ENCODE measurements around the gene SLC8A2.
A peak's percentile ranks its signal among the peaks of the same experiment; 100 is the strongest.

SLC8A2 gene

DNA sequence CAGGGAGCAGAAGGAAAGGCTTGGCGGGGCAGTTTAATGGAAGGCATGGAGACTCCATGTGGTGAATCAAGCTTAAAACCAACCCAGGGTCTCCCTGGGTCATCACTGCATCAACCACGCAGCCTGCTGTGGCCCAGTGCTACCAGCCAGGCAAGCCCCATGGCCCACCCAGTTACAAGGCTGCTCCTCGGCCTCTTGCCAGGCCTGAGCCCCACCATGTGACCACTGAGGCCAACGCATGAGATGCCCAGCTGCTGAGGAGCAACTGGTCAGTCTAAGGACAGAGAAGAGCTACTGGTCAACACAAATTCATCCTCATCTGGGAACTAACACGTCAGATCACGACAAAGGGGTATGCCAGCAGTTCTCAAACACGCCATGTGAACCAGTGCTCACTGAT, 27.7 kb upstream of the SLC8A2 start:
- Histone ChIP-seq H3K9ac (no peak overlapping the region; a peak in 1 of 22 replicates), H4K20me1 (peaks cover 74 to 100% (median 94%) of the 10 kb centered on the region in 11 experiments), H3K4me1 (peaks cover 0 to 40% (median 38%) of the 10 kb centered on the region in 10 experiments; a peak in 16 of 20 replicates), H3K27me3 (no peaks in the 10 kb centered on the region), H3K36me3 (peaks cover 39 to 98% (median 80%) of the 10 kb centered on the region in 11 experiments), H3K4me3 (no peak overlapping the region), H3K4me2 (no peak overlapping the region), H3K9me3 (replicated peaks in 1 of 11) (no peaks in the 10 kb centered on the region), H3K27ac (no peak overlapping the region)
- TF ChIP-seq Cebpa-rat (IDR thresholded peaks at IDR 0.05): no peak

DNA sequence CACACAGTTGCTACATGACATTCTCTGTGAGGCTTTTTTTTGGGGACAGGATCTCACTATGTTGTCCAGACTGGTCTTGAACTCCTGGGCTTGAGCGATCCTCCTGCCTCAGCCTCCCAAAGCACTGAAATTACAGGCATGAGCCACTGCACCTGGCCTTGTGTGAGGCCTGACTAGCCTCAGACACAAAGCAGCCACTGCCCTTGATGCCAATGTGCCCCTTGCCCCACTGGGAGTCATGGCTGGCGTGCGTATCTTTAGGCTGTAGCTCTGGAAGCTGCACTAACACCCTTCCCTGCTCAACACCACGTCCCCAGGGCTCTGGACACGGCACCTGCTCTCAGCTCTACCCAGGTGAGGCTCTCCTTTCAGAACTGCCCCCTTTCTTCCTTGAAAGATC, 26.9 kb upstream of the SLC8A2 start:
- peaks cover 0 to 48% (median 46%) of the 10 kb centered on the region in 10 experiments; a peak in 16 of 20 replicates for H3K4me1 ChIP-seq
- H3K9ac ChIP-seq: peak overlapping the region in 1 of 11 experiments; percentile 7; a peak in 1 of 22 replicates
- peaks cover 66 to 100% (median 94%) of the 10 kb centered on the region in 11 experiments for H4K20me1 ChIP-seq
- H3K27ac ChIP-seq: no peak overlapping the region
- H3K27me3 ChIP-seq: no peaks in the 10 kb centered on the region
- no peak overlapping the region for H3K4me3 ChIP-seq
- peaks cover 36 to 98% (median 77%) of the 10 kb centered on the region in 11 experiments for H3K36me3 ChIP-seq
- TF ChIP-seq Cebpa-rat (IDR thresholded peaks at IDR 0.05): no peak
- no peaks in the 10 kb centered on the region for H3K9me3 ChIP-seq (replicated peaks in 1 of 11)
- no peak overlapping the region for H3K4me2 ChIP-seq

DNA sequence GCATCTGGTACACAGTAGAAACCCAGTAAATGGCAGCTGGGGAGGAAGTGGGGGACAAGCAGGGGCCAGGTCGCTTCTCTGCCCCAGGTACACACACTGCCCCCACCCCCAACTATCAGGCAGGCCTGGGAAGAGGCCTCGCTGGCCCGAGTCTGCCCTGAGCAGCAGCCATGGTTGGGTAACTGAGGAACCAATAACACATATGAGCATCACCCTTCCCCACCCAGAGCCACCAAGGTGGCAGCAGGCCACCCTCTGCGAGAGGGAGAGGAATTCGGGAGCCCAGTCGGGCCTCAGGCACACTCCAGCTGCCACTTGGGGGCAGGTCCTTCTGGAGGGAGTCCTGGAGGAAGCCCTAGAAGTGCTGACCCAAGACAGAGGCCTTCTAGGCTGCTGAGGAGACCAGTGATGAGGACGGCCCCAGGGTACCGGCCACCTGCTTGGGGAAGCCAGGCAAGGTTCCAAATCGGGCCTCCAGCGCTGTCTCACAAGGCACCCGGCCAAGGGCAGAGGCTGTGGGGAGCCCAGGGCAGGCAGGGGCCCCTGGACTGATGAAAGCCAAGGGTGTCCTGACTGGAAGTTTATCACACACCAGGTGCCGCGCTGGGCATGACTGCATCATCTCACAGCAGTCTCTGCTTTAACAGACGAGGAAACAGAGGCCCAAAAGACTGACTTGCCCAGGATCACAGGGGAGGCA, 26.3 kb upstream of the SLC8A2 start:
- H3K36me3 ChIP-seq: peaks cover 30 to 98% (median 77%) of the 10 kb centered on the region in 11 experiments

DNA sequence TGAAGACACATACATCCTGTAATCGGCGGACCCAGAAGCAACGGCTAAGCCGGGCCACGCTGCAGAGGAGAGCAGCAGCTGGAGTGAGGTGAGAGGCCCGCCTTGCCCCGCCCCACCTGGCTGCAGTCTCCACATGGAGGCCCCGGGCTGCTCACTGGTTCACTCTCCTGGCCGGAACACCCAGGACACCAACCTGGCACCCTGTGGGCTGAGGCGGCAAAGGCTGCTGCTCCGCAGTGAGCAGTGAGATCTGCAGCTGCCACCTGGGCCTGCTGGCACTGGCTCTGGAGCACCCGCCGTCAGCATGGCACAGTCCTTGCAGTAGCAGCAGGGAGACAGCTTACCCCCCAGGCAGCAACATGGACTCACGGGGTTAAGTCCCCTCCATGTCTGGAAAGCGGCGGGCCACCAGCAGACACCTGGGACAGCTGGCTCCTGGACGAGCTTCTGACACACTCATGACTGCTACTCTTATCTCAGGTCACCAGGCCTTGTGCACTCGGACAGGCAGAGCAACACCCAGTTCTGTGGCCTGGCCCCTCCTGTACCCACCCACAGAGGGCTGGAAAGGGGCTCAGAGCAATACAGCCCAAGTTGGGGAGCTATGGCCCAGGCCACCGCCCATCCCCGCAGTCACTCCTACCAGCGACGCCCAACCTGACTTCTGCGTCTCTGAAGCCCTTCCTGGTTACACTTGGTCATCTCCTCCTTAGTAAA, 25.5 kb upstream of the SLC8A2 start:
- peak overlapping the region in 2 of 11 experiments; percentile 40; a peak in 1 of 22 replicates for H3K27ac ChIP-seq

More for the DNA sequence above, 26.3 kb upstream of the SLC8A2 start:
- H3K4me2 ChIP-seq: peak overlapping the region in 7 of 11 experiments; percentile 39 to 77 (median 72); a peak in 8 of 22 replicates
- no peak overlapping the region for H3K27ac ChIP-seq
- H3K27me3 ChIP-seq: no peaks in the 10 kb centered on the region
- H3K4me3 ChIP-seq: no peak overlapping the region
- no peaks in the 10 kb centered on the region for H3K9me3 ChIP-seq (replicated peaks in 1 of 11)
- peaks cover 0 to 54% (median 46%) of the 10 kb centered on the region in 10 experiments; a peak in 16 of 20 replicates for H3K4me1 ChIP-seq
- H3K9ac ChIP-seq: peak overlapping the region in 2 of 11 experiments; percentile 7 to 21; a peak in 2 of 22 replicates
- H4K20me1 ChIP-seq: peaks cover 60 to 100% (median 93%) of the 10 kb centered on the region in 11 experiments
- no peak for TF ChIP-seq Cebpa-rat (IDR thresholded peaks at IDR 0.05)

DNA sequence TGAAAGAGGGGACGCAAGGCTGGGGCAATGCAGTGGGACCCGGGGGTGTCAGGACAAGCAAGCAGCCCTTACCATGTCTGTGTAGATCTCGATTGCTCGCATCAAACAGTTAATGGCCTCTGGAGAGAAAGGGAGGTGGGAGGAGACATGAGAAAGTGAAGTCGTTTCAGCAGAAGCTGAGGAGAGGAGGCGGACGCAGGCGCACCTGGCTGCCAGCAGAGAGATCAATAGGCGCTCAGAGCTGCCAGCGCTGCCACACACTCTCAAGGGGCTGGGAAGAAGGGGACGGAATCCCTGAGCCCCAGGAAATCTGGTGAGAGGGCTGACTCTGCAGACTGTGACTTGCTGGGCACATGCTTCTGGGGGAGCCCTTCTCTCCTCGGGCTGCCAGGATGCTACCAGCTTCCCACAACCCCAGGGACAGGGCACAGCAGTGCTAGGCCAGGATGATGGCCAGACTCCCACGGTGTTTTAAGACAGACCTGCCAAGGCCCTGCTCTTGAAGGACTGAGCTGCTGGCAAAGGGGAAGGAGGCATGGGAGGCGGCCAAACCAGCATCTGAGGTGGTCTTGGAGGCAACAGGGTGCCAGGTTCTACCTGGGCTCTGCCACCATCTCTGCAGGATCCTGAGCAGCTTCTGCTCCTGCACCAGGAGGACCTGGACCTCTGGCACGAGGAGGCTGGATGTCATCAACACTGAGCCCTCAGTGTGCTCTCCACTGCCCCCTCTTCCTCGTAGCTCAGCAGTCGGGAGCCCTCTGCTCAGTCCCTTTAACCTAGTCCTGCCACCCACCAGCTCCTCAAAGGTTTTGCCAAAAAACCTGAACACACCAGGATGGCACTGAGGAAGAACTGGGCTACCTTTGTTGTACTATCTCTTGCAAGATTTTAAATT, 24.0 kb upstream of the SLC8A2 start:
- peak overlapping the region in 9 of 11 experiments; percentile 17 to 77 (median 57); a peak in 16 of 22 replicates for H3K4me2 ChIP-seq
- no peaks in the 10 kb centered on the region for H3K27me3 ChIP-seq
- peaks cover 11 to 98% (median 75%) of the 10 kb centered on the region in 11 experiments for H3K36me3 ChIP-seq
- no peak overlapping the region for H3K27ac ChIP-seq
- H3K9ac ChIP-seq: peak overlapping the region in 4 of 11 experiments; percentile 0 to 53 (median 50); a peak in 5 of 22 replicates
- no peak overlapping the region for H3K4me3 ChIP-seq
- TF ChIP-seq Cebpa-rat (IDR thresholded peaks at IDR 0.05): no peak
- H4K20me1 ChIP-seq: peaks cover 48 to 96% (median 80%) of the 10 kb centered on the region in 11 experiments
- no peaks in the 10 kb centered on the region for H3K9me3 ChIP-seq (replicated peaks in 1 of 11)
- H3K4me1 ChIP-seq: peaks cover 0 to 55% (median 46%) of the 10 kb centered on the region in 10 experiments; a peak in 16 of 20 replicates

More for the DNA sequence above, 25.5 kb upstream of the SLC8A2 start:
- Histone ChIP-seq H3K4me3 (no peak overlapping the region), H3K4me2 (peak overlapping the region in 8 of 11 experiments; percentile 1 to 77 (median 64); a peak in 16 of 22 replicates), H3K4me1 (peaks cover 0 to 55% (median 46%) of the 10 kb centered on the region in 10 experiments; a peak in 16 of 20 replicates), H3K9me3 (replicated peaks in 1 of 11) (no peaks in the 10 kb centered on the region), H3K36me3 (peaks cover 23 to 98% (median 75%) of the 10 kb centered on the region in 11 experiments), H3K9ac (peak overlapping the region in 8 of 11 experiments; percentile 18 to 62 (median 51); a peak in 10 of 22 replicates), H4K20me1 (peaks cover 56 to 100% (median 88%) of the 10 kb centered on the region in 11 experiments), H3K27me3 (no peaks in the 10 kb centered on the region)
- TF ChIP-seq Cebpa-rat (IDR thresholded peaks at IDR 0.05): no peak

DNA sequence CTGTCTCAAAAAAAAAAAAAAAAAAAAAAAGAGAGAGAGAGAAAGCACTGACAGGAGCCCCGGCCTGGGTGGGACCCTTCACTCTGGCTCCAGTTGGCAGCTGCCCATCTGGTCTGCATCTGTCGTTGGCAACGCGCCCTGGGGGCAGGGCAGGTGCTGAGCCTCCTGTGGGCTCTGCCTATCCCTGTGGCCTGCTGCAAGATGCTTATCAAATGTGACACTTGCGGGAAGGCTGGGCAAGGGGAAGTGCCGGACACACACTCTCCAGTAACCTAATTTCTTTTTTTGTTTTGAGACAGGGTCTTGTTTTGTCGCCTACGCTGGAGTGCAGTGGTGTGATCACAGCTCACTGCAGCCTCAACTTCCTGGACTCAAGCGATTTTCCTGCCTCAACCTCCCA, 23.0 kb upstream of the SLC8A2 start:
- H3K9me3 ChIP-seq (replicated peaks in 1 of 11): no peaks in the 10 kb centered on the region
- H3K36me3 ChIP-seq: peaks cover 11 to 98% (median 75%) of the 10 kb centered on the region in 11 experiments
- peak overlapping the region in 9 of 11 experiments; percentile 17 to 77 (median 57); a peak in 17 of 22 replicates for H3K4me2 ChIP-seq
- H3K27me3 ChIP-seq: no peaks in the 10 kb centered on the region
- H3K4me1 ChIP-seq: peaks cover 0 to 55% (median 46%) of the 10 kb centered on the region in 10 experiments; a peak in 16 of 20 replicates
- H3K4me3 ChIP-seq: no peak overlapping the region
- H4K20me1 ChIP-seq: peaks cover 45 to 90% (median 77%) of the 10 kb centered on the region in 11 experiments
- no peak for TF ChIP-seq Cebpa-rat (IDR thresholded peaks at IDR 0.05)
- peak overlapping the region in 3 of 11 experiments; percentile 23 to 52 (median 30); a peak in 5 of 22 replicates for H3K9ac ChIP-seq
- peak overlapping the region in 1 of 11 experiments; percentile 17; a peak in 1 of 22 replicates for H3K27ac ChIP-seq

DNA sequence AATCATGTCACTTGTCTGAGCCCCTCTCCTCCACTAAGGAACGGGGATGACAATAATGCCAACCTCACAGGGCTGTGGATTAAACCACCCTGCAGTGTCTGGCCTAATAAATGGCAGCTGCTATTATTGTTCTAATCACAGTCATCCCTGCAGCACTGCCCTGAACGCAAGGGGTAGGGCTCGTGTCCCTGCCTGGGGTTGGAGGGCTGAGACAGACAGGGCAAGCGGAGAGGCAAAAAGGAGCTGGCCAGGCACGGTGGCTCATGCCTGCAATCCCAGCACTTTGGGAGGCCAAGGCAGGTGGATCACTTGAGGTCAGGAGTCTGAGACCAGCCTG, 22.5 kb upstream of the SLC8A2 start:
- Histone ChIP-seq H3K27ac (no peak overlapping the region), H3K9me3 (replicated peaks in 1 of 11) (no peaks in the 10 kb centered on the region), H3K4me3 (no peak overlapping the region), H3K4me2 (peak overlapping the region in 6 of 11 experiments; percentile 47 to 77 (median 72); a peak in 9 of 22 replicates), H3K4me1 (peaks cover 0 to 59% (median 46%) of the 10 kb centered on the region in 10 experiments; a peak in 17 of 20 replicates), H3K27me3 (no peaks in the 10 kb centered on the region), H3K9ac (0 out of 22 replicates have a peak overlapping the region, but pooled peaks of 3 of the 11 experiments have one; percentile 5 to 52 (median 23)), H3K36me3 (peaks cover 11 to 98% (median 75%) of the 10 kb centered on the region in 11 experiments), H4K20me1 (peaks cover 45 to 86% (median 74%) of the 10 kb centered on the region in 11 experiments)
- no peak for TF ChIP-seq Cebpa-rat (IDR thresholded peaks at IDR 0.05)
